ENCODE data around the gene PSMA4.
A peak's percentile ranks its signal among the peaks of the same experiment; 100 is the strongest.
"Not testable (repeated sequence)": the region's sequence is repeated elsewhere in the genome, so short reads cannot be mapped to it uniquely, and the experiment has no call there.

Gene PSMA4
- 43.4 to 225 (median 67.2) reads per million in 3 experiments for total RNA-seq

GRCh38 chr15:78540141-78540870 lies at the start of gene PSMA4:
PSMA4 (plus strand) TSS chr15:78540444; CDS start chr15:78541928, 1,484 bp downstream.
- DNase-seq = peak; percentile 92

- DNase-seq = no peak
Measured at GRCh38 chr15:78492872-78493271, 47.4 kb upstream of the PSMA4 start.

GRCh38 chr15:78501857-78502256 lies 38.4 kb upstream of the PSMA4 start:
- no peak for DNase-seq

GRCh38 chr15:78502641-78503040 lies 37.6 kb upstream of the PSMA4 start:
- no peak for DNase-seq

GRCh38 chr15:78506971-78507830 lies 33.0 kb upstream of the PSMA4 start, which contains the start of gene HYKK:
HYKK (plus strand) TSS chr15:78507577; CDS start chr15:78513089, 5,512 bp downstream.
- DNase-seq = peak; percentile 66

GRCh38 chr15:78507831-78508160 lies 32.4 kb upstream of the PSMA4 start:
- DNase-seq = no peak

GRCh38 chr15:78508272-78508671 lies 32.0 kb upstream of the PSMA4 start:
- no peak for DNase-seq

- DNase-seq = no peak
Measured at GRCh38 chr15:78509726-78510312, 30.4 kb upstream of the PSMA4 start.

- DNase-seq = not testable (repeated sequence)
Measured at GRCh38 chr15:78520035-78520434, 20.2 kb upstream of the PSMA4 start.

- DNase-seq = no peak
Measured at GRCh38 chr15:78524230-78524629, 16.0 kb upstream of the PSMA4 start.

- DNase-seq = no peak
Measured at GRCh38 chr15:78527325-78527724, 12.9 kb upstream of the PSMA4 start.

- no peak for DNase-seq
Measured at GRCh38 chr15:78533331-78533730, 6.9 kb upstream of the PSMA4 start.

- no peak for DNase-seq
Measured at GRCh38 chr15:78536134-78536533, 4.1 kb upstream of the PSMA4 start.

- no peak for DNase-seq
Measured at GRCh38 chr15:78537266-78537905, 2.9 kb upstream of the PSMA4 start.

- DNase-seq = no peak
Measured at GRCh38 chr15:78538358-78538757, 1.9 kb upstream of the PSMA4 start.

GRCh38 chr15:78539464-78540140 lies 642 bp upstream of the PSMA4 start:
- DNase-seq = not testable (repeated sequence)

- DNase-seq = peak; percentile 3
Measured at GRCh38 chr15:78540871-78541743, 863 bp downstream of the PSMA4 start.

- no peak for DNase-seq
Measured at GRCh38 chr15:78541744-78542034, 1.4 kb downstream of the PSMA4 start.

- no peak for DNase-seq
Measured at GRCh38 chr15:78542647-78543046, 2.4 kb downstream of the PSMA4 start.

GRCh38 chr15:78550194-78550593 lies 9.9 kb downstream of the PSMA4 start:
- no peak for DNase-seq

- no peak for DNase-seq
Measured at GRCh38 chr15:78550815-78551214, 10.6 kb downstream of the PSMA4 start.

GRCh38 chr15:78551902-78552301 lies 11.7 kb downstream of the PSMA4 start:
- DNase-seq = no peak
